IPS-11a (cell line): ENCODE results near the gene CACHD1.
"Not testable (repeated sequence)": the region's sequence is repeated elsewhere in the genome, so short reads cannot be mapped to it uniquely, and the experiment has no call there.

ENCODE experiments used
- H3K4me3 ChIP-seq: one replicate; pipeline ENCODE4 v1.5.1; 2013; ENCODE audit warnings: low read depth, low read length, control low read depth

Gene CACHD1

DNA sequence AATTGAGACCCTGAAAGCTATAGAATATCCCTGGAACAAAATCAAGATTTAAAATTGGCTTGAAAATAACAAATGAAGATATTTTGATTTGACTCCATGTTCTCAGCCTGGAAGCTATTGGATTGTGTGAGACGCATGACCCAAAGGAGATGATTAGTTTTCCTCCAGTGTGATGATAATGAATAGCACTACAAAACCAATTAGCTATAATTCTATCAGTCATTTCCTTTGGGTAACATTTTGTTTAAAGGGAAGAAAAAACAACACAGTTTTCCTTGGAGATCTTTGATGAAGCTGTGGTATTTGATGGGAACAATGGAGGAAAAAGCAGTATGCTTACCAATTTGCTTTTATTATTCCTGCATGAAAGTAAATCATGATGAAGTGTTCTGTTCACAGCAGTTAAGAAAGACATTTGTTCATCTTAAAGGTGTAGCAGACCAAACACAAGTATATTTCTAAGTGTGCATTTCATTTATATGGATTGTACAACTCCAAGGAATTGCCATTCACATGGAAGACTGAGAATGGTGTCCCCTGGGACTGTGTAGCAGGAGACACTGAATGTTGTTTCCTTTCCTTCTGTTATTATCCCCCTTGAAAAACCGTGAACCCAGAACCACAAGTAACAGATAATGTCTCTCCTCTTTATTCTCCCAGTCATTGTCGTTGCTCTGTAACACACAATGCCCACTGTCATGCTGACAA lies 111.4 kb downstream of the CACHD1 start:
- H3K4me3 ChIP-seq = no peak overlapping the region

DNA sequence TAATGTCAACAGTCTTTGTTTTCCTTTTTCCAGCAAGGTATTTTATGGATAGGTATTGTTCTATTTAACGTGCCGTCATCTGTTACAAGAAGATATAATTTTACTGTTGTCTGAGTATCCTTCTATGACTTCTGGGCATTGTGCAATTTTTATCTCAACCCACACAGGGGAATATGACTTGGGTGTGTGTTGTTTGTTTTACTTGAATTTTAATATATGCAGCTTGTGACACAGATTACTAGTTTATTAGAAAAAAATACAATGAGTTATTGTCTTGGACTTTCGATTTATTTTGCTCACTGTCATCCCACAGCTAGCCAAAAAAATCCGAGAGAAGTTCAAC lies 111.9 kb downstream of the CACHD1 start:
- no peak overlapping the region for H3K4me3 ChIP-seq

GRCh38 chr1:64584479-64584878 lies 114.5 kb downstream of the CACHD1 start:
- no peak overlapping the region for H3K4me3 ChIP-seq

DNA sequence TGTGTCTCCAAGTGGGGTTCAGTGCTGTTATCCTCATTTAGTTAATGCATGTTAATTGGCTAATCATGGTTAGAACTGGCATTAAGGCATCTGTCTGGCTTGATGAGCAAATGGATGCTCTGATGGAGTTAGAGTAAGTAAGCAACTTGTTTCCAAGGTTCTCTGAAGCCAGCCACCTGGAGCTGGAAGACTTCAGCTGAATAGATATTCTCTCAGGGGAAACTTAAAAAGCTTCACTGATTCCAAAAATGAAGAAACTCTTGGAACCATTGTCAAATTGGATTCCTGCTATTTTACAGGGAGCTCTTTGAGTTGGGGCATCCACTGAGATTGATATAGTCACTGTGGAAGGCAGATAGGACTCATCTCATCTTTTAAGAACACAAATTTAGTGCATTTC lies 118.9 kb downstream of the CACHD1 start:
- no peak overlapping the region for H3K4me3 ChIP-seq

GRCh38 chr1:64590316-64590715 lies 120.4 kb downstream of the CACHD1 start:
- no peak overlapping the region for H3K4me3 ChIP-seq

DNA sequence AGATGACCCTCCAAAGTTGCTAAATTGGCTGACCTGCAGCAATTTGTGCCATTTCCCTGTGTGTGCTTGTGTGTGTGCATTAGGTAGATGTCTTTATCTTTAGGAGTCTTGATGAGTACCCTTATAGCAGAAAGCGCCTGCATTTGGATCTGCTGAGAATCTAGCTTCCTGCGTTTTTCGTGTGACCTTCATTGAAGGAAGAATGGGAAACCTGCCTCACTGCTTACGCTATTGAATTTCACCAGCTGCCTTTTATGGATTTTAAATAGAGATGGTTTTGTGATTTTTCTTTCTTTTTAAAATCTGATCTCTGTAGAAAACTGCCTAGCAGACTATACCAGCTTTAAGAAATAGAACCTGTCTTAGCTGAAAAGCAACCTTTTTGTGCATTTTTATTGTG lies 124.5 kb downstream of the CACHD1 start:
- H3K4me3 ChIP-seq = no peak overlapping the region

DNA sequence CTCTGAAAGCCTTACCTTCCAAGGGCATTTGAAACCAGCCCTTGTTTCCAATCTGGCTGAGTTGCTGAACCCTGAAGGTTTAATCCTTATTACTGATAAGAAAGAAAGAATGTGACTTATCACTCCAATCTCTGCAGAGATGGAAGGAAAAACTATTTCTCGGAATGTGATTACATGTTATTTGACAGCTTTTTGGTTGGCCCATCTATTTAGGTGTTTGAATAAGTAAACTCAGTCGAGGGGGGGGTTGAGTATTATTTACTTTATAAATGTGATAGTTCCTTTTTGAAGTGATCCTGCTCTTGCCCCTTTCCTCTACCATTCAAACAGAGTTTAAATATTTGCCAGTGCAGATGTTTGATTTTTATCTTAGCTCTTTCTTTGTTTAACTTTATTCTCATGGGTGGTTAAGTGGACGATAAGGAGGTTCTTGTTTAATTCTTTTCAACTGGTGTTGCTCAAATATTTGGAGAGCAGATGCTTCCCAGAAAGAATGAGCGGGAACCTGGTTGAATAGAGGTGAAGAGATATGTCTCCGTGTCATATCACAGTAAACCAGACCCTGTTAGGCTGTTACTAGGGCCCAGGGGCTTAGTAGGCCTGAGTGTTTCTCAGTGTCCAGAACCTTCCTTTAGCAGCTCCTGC lies 126.1 kb downstream of the CACHD1 start:
- H3K4me3 ChIP-seq = no peak overlapping the region

DNA sequence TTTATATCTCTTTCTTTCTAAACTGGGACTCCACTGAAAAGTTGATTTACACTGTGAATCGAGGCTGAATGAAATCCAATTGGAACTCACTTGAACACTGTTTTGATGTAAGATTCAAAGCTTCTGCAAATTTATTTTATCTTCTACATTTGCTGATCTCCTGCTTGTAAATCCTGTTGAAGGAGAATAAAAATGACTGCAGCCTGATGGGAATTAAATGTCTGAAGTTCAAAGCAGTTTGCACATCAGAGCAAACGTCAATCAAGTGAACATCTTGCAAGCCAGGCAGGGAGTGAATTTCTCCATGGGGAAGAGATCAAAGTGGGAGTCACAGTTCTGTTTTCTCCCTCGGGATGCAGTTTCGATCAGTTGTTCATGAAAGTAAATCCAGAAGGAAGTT lies 127.2 kb downstream of the CACHD1 start:
- no peak overlapping the region for H3K4me3 ChIP-seq

- H3K4me3 ChIP-seq = no peak overlapping the region
These were observed 128.2 kb downstream of the CACHD1 start for GRCh38 chr1:64598100-64598571.

GRCh38 chr1:64599242-64599641 lies 129.3 kb downstream of the CACHD1 start:
- no peak overlapping the region for H3K4me3 ChIP-seq

DNA sequence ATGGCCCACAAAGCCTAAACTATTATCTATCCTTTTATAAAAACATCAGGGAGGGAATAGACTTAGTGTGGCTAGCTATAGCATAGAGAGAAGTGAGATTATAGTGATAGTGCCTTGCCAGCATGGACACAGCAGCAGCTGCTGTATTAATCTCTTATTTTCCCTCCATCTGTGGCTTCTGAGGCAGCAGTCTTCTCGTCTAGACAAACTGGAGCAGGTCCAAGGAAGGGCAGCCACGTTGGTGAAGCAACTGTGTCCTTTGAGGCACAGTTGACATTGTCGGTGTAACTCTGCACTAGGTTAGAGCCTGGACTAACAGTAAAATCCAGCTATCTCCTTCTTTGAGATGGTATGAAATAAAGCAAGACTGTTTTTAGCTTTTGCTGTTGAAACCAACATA lies 131.3 kb downstream of the CACHD1 start:
- no peak overlapping the region for H3K4me3 ChIP-seq

DNA sequence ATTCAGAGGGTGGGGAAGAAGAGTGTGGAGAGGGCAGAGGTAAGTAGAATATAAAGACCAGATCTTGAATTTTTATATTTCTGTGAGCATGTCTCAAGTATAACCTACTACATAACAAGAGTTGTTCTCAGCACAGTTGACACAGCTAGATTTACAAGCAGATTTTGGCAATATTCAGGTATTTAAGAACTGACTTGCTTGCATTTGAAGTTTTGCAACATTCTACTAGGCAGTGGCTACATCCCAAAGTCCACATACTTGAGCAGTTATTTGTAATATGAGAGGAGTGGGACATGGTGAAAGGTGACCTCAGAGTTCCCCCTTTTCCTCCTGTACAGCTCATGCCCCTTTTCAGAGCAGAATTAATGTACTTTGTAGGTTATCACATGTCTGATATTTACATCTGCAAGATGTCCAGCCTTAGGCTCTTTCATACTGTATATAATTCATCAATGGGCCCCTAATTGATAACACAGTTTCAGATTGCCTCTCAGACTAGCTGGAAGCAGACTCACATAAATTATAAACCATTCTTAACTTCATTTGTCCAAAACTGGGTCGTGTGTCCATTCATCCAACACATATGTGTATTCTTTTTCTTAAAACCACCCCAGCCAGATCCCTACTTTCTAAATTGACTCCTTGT lies 138.2 kb downstream of the CACHD1 start:
- H3K4me3 ChIP-seq = no peak overlapping the region

DNA sequence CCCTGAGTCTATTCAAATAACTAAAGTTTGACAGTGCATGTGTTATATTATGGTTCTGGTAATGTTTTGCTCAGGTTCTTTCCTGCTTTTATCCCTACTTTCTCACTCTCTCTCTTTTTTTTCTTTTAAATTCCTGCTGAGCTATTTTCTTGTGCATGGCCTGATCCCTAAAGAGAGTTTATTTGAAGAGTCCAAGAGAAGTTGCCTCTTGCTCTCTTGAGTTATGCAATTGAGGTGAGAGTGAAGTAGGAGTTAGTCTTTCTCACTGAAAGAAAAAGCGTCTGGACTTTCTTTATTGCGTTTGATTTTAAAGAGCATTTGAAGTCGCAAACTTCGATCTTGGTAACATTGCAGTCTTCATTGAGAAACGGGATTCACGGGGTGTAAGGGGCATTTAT lies 138.7 kb downstream of the CACHD1 start:
- no peak overlapping the region for H3K4me3 ChIP-seq

DNA sequence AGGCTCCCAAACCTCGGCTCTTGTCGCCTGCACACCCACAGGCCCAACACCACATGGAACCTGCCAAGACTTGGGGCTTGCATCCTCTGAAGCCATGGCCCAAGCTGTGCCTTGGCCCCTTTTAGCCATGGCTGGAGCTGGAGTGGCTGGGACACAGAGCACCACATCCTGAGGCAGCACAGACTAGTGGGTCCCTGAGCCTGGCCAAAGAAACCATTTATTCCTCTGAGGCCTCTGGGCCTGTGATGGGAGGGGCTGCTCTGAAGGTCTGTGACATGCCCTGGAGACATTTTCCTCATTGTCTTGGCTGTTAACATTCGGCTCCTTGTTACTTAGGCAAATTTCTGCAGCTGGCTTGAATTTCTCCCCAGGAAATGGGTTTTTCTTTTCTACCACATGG lies 141.0 kb downstream of the CACHD1 start:
- H3K4me3 ChIP-seq = not testable (repeated sequence)

DNA sequence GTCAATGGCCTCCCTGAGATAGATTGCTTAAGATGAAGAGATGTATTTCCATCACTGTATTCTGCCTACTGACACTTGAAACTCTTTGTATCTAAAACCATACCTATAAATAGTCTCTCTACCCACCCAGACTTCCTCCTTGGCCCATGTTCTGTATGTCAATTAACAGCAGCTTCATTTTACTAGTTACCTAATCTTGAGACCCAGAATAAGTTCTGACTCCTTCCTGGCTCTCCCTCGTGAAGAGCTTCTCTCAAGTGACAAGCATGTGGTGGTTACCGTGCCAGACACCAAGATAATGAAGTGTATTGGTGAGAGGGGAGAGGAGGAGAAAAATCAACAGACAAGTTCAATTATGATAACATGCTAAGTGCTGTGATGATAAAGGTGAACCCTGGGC lies 146.1 kb downstream of the CACHD1 start:
- H3K4me3 ChIP-seq = no peak overlapping the region

- H3K4me3 ChIP-seq = no peak overlapping the region
These were observed 153.8 kb downstream of the CACHD1 start for GRCh38 chr1:64623750-64624191.

GRCh38 chr1:64624218-64624713 lies 154.3 kb downstream of the CACHD1 start:
- no peak overlapping the region for H3K4me3 ChIP-seq

- H3K4me3 ChIP-seq = no peak overlapping the region
These were observed 154.9 kb downstream of the CACHD1 start for GRCh38 chr1:64624808-64625207.

DNA sequence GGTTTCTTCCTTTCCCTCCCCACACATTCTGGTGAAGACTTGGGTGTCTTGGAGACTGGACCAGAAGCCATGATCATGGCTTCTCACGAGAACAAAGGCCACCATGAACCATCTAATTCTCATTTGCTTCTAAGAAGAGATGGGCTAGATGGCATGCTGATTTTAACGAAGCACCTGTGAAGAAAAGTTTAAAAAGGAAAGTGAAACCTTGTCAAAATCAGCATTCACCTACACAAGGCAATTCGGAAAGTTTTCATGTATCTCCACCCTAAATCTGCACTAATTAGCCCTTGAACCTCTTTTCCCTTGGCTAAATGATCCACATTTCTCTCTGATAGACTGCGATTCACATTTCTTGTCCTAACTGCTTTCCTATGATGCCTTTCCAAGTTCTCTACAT lies 160.7 kb downstream of the CACHD1 start:
- no peak overlapping the region for H3K4me3 ChIP-seq

GRCh38 chr1:64631346-64632034 lies 161.6 kb downstream of the CACHD1 start:
- H3K4me3 ChIP-seq = no peak overlapping the region

- no peak overlapping the region for H3K4me3 ChIP-seq
These were observed 163.0 kb downstream of the CACHD1 start for GRCh38 chr1:64632936-64633335.
